Lung (tissue), 12 donors: ENCODE data around the gene MYBBP1A. TPM values are rescaled to one million over a fixed set of nuclear protein-coding genes. Genes with fewer than 3 reads are reported as not detected.

Experiments
- ATAC-seq: fragments of 200-7000 bp; cut with Tn5 transposase; one replicate; pipeline ENCODE4 v1.9.1; 2020; ENCODE audit warnings: moderate number of reproducible peaks; ENCODE audit not compliant: insufficient read depth, low FRiP score
- DNase-seq, 3 donors: peaks; one replicate each; pipeline ENCODE4 v3.0.0-alpha.2; 2013 to 2017
- H3K27ac ChIP-seq, 2 donors: one replicate each; pipeline ENCODE4 v1.5.1; 2013; ENCODE audit warnings: mild to moderate bottlenecking in 2 of 2, moderate library complexity in 2 of 2, control low read depth in 1 of 2, inconsistent platforms in 1 of 2, low read depth in 1 of 2, low read length in 1 of 2
- H3K27me3 ChIP-seq, 3 donors: one replicate each; pipeline ENCODE4 v1.5.1; 2013; ENCODE audit warnings: low read length in 2 of 3; ENCODE audit not compliant: control insufficient read depth in 3 of 3, insufficient read depth in 3 of 3
- H3K36me3 ChIP-seq, 4 donors: one replicate each; pipeline ENCODE4 v1.5.1; 2013; ENCODE audit warnings: low read length in 4 of 4, mild to moderate bottlenecking in 1 of 4, moderate library complexity in 1 of 4; ENCODE audit not compliant: control insufficient read depth in 4 of 4, insufficient read depth in 4 of 4
- H3K4me1 ChIP-seq, 5 donors: one replicate each; pipeline ENCODE4 v1.5.1; 2013; ENCODE audit warnings: low read length in 5 of 5, mild to moderate bottlenecking in 2 of 5, moderate library complexity in 1 of 5; ENCODE audit not compliant: control insufficient read depth in 5 of 5, insufficient read depth in 5 of 5
- H3K4me3 ChIP-seq: one replicate; pipeline ENCODE4 v1.5.1; 2013; ENCODE audit warnings: mild to moderate bottlenecking, control low read depth, moderate library complexity
- H3K9ac ChIP-seq, 2 donors: one replicate each; pipeline ENCODE4 v1.5.1; 2013; ENCODE audit warnings: low read length in 2 of 2, control low read depth in 1 of 2; ENCODE audit not compliant: insufficient read depth in 1 of 2
- H3K9me3 ChIP-seq, 4 donors: one replicate each; pipeline ENCODE4 v1.5.1; 2013; ENCODE audit warnings: low read length in 3 of 4, mild to moderate bottlenecking in 1 of 4, moderate library complexity in 1 of 4; ENCODE audit not compliant: control insufficient read depth in 4 of 4, insufficient read depth in 3 of 4
- WGBS, 2 donors: extraction: QIAGEN DNeasy Blood & Tissue Kit; methylation state at CpG; one replicate each; pipeline ENCODE4 v1.1.7; 2013; 5-methylcytosine and 5-hydroxymethylcytosine counted together
- polyA plus RNA-seq, 2 donors: library from polyadenylated mRNA; stranded (reverse); fragments of 200-250 nt; gene quantifications; one replicate each; pipeline ENCODE4 v1.2.1, GENCODE V29; 2013
- total RNA-seq, 2 donors: library from RNA; depleted of rRNA in 1 of 2; stranded (reverse); fragments of >200 nt in 1 of 2; gene quantifications; one replicate each; pipeline ENCODE4 v1.2.1, GENCODE V29; 2014 to 2021
- TF ChIP-seq, protein P1 (sequence below): IDR thresholded peaks from 2 replicates; pipeline ENCODE4 v1.5.1; 2012; ENCODE audit warnings: mild to moderate bottlenecking; ENCODE audit errors: control extremely low read depth, extremely low read depth
- donor health status: control.
- donor health status: control.
- donor health status: Bipolar disorder and iron deficiency.
- donor health status: healthy.
- donor health status: DM: yes; HTN: yes; CAD: no.

The MYBBP1A gene
- total and polyA plus RNA-seq, 4 donors = 21.2 to 71.7 (median 34.4) TPM

DNA sequence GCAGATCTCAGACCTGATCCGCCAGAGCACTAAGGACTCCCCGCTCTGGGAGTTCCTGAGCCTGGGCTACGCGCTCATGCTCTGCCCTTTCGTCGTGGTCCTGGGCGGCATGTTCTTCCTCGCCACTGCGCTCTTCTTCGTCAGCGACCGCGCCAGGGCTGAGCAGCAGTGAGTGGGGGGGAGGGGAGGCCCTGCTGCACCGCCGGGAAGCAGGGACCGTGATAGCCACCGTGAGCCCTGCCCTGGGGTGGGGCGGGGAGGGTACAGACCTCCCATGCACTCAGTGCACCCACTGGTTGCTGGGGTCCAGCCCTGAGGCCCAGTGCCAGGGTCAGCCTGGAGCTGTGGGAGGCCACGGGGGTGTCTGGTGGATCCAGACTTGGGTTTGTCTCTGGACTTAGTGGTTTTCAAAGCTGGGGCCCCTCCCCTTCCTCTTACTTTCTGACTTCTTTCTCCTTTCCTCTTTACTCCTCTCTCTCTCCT, 18.9 kb downstream of the MYBBP1A start:
- TF ChIP-seq, protein P1, sequence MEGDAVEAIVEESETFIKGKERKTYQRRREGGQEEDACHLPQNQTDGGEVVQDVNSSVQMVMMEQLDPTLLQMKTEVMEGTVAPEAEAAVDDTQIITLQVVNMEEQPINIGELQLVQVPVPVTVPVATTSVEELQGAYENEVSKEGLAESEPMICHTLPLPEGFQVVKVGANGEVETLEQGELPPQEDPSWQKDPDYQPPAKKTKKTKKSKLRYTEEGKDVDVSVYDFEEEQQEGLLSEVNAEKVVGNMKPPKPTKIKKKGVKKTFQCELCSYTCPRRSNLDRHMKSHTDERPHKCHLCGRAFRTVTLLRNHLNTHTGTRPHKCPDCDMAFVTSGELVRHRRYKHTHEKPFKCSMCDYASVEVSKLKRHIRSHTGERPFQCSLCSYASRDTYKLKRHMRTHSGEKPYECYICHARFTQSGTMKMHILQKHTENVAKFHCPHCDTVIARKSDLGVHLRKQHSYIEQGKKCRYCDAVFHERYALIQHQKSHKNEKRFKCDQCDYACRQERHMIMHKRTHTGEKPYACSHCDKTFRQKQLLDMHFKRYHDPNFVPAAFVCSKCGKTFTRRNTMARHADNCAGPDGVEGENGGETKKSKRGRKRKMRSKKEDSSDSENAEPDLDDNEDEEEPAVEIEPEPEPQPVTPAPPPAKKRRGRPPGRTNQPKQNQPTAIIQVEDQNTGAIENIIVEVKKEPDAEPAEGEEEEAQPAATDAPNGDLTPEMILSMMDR = no peak
- Histone ChIP-seq H3K4me1 (peaks cover 0 to 30% (median 16%) of the 10 kb centered on the region in 5 donors), H3K27me3 (no peaks in the 10 kb centered on the region), H3K27ac (peak overlapping the region; percentile 51 to 79), H3K9me3 (no peaks in the 10 kb centered on the region), H3K9ac (no peak overlapping the region), H3K4me3 (no peak overlapping the region), H3K36me3 (peaks cover 0 to 40% (median 6%) of the 10 kb centered on the region in 4 donors)
- ATAC-seq = peak; percentile 1
- DNase-seq = no peak
- 54 to 55% methylated on average over 16 to 19 of the region's 19 CpGs for WGBS, 2 donors

DNA sequence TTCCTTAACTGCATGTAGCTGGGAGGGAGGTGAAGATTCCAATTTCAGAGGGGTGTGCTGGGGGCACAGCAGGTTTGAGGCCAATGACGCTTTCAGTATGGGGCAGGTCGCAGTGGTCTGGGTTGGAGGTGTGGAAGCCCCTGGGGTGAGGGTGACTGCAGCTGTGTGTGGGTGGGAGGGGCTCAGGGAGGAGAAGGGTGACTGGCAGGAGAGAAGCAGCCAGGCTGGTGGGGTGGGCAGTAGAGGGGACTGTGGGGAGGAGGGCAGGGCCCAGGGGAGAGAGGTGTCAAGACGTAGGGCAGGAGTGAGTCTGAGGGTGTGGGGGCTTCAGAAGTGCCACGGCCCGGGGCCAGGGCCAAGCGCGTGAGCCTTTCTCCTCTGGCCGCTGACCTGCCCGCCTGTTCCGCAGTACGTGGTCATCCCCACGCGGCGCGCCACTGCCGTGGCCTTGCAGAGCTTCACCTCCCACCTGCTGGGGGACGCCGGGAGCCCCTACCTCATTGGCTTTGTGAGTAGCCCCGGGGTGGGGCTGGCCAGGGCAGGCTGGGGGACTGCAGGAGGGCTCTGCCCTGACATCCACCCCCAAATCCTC, 19.4 kb downstream of the MYBBP1A start:
- ATAC-seq (no peak), DNase-seq (no peak)

DNA sequence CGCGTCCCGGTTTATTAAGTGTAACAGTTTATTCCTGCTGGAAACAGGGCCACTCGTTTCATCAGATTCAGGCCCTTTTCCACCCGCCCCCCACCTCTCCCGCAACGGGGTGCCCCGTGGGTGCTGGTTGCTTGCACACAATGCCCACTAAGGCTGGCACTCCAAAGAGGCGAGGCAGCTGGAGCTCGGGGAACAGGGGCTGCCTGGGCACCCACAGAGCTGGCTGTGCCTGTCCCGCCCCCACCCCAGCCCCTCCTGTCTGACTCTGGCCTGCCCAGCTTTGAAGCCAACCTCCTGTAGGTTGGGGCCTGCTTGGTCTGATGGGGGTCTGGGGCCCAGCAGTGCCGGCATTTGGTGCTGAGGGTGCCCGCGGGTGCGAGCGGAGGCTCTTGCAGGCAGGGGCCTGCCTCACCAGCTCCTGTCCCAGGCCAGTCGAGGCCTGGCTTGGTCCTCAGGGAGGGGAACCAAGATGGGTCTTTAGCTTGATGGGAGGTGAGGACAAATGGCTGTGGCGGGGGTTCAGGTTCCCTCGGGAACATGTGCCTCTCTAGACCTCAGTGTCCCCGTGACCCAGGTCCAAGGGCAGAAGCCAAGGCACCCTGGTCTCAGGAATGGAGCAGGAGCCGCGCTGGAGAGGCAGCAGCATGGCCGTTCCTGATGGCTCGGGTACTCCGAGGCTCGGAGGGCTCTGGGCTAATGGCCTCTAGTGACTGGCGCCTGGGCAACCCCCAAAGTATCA, 20.1 kb downstream of the MYBBP1A start:
- H3K4me1 ChIP-seq = peaks cover 0 to 35% (median 16%) of the 10 kb centered on the region in 5 donors
- H3K9ac ChIP-seq = no peak overlapping the region
- peak overlapping the region in 1 of 2 donors; percentile 15 for H3K27ac ChIP-seq
- DNase-seq (no peak), ATAC-seq (no peak)
- no peaks in the 10 kb centered on the region for H3K9me3 ChIP-seq
- 78 to 83% methylated on average over 27 of the region's 27 CpGs for WGBS, 2 donors
- H3K4me3 ChIP-seq = no peak overlapping the region
- H3K36me3 ChIP-seq = peaks cover 0 to 31% (median 5%) of the 10 kb centered on the region in 4 donors
- no peaks in the 10 kb centered on the region for H3K27me3 ChIP-seq
- TF ChIP-seq, protein P1 = no peak

More for the DNA sequence above, 19.4 kb downstream of the MYBBP1A start:
- Histone ChIP-seq H3K9ac (no peak overlapping the region), H3K9me3 (no peaks in the 10 kb centered on the region), H3K27ac (peak overlapping the region in 1 of 2 donors; percentile 79), H3K4me3 (no peak overlapping the region), H3K4me1 (peaks cover 0 to 31% (median 16%) of the 10 kb centered on the region in 5 donors), H3K27me3 (no peaks in the 10 kb centered on the region), H3K36me3 (peaks cover 0 to 37% (median 6%) of the 10 kb centered on the region in 4 donors)
- 77 to 80% methylated on average over 18 to 19 of the region's 19 CpGs for WGBS, 2 donors
- TF ChIP-seq, protein P1 = no peak
